Ectodermal cell (in vitro differentiated cells): ENCODE results near the gene WDR73.

ENCODE experiments used
- H3K27ac ChIP-seq: 2 replicates; pipeline ENCODE4 v1.7.0; 2013; ENCODE audit warnings: mild to moderate bottlenecking, low read depth, low read length; ENCODE audit not compliant: insufficient read depth, poor library complexity, severe bottlenecking
- H3K27me3 ChIP-seq: 2 replicates; pipeline ENCODE4 v1.7.0; 2013; ENCODE audit warnings: mild to moderate bottlenecking, low read length; ENCODE audit not compliant: insufficient read depth, control insufficient read depth, poor library complexity, severe bottlenecking
- H3K36me3 ChIP-seq: one replicate; pipeline ENCODE4 v1.7.0; 2013; ENCODE audit warnings: low read length; ENCODE audit not compliant: control insufficient read depth, insufficient read depth
- H3K4me1 ChIP-seq: one replicate; pipeline ENCODE4 v1.7.0; 2013; ENCODE audit warnings: low read length; ENCODE audit not compliant: control insufficient read depth, insufficient read depth
- H3K4me3 ChIP-seq: 2 replicates; pipeline ENCODE4 v1.7.0; 2013; ENCODE audit warnings: low read depth, low read length, control low read depth; ENCODE audit not compliant: insufficient read depth
- H3K9me3 ChIP-seq: 2 replicates; pipeline ENCODE4 v1.7.0; 2013; ENCODE audit warnings: mild to moderate bottlenecking, low read length, moderate library complexity; ENCODE audit not compliant: control insufficient read depth
- WGBS, 2 experiments: methylation state at CpG; one replicate each; pipeline ENCODE4 v1.1.7; 2013; ENCODE audit warnings: missing lambda C conversion rate in 2 of 2; 5-methylcytosine and 5-hydroxymethylcytosine counted together

WDR73 gene

DNA sequence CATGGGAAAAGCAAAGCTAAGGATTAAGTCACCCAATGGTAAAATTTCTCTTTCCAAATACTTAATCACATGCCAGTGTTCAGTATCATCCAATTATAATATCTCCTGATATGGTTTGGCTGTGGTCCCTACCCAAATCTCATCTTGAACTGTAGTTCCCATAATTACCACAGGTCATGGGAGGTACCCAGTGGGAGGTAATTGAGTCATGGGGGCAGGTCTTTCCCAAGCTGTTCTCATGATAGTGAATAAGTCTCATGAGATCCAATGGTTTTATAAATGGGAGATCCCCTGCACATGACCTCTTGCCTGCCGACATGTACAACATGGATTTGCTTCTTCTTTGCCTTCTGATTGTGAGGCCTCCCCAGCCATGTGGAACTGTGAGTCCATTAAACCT lies 30.0 kb upstream of the WDR73 start:
- Histone ChIP-seq H3K4me1 (no peaks in the 10 kb centered on the region), H3K36me3 (peaks cover 6% of the 10 kb centered on the region), H3K4me3 (no peak overlapping the region), H3K27ac (no peak overlapping the region), H3K9me3 (no peaks in the 10 kb centered on the region), H3K27me3 (no peaks in the 10 kb centered on the region)
- WGBS, 2 experiments: 94 to 96% methylated on average over 1 of the region's 1 CpG

DNA sequence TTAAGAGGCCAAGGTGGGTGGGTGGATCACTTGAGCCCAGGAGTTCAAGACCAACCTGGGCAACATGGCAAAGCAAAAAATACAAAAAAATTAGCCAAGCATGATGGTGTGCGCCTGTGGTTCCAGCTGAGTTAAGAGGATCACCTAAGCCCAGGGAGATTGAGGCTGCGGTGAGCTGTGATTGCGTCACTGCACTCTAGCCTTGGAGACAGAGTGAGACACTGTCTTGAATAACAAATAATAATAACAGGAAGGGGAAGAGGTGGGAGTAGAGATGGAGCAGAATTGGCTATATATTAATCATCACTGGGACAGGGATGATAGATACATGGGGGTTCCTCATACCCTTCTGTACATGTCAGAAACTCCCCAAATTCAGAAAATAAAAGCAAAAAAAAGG lies 27.7 kb upstream of the WDR73 start:
- Histone ChIP-seq H3K27me3 (no peaks in the 10 kb centered on the region), H3K36me3 (peaks cover 19% of the 10 kb centered on the region), H3K9me3 (no peaks in the 10 kb centered on the region), H3K4me1 (no peaks in the 10 kb centered on the region), H3K4me3 (no peak overlapping the region), H3K27ac (no peak overlapping the region)
- 94 to 97% methylated on average over 3 of the region's 3 CpGs for WGBS, 2 experiments

DNA sequence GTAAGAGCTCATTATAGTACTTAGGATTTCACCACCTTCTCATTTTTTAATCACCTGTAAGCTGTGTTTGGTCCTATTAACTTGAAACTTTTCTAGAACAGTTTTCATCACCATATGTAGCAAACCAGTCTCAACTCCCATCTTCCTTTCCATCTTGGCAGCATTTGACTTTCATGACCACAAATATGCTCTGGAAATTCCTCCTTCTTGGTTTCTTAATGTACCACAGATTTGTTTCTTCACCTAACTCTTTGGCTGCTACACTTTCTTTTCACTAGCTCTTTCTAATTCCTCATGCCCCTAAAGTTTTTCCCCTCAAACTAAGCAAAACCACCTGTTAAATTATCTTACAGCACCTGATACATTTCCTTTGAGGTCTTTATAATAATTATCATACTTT lies 17.1 kb upstream of the WDR73 start:
- Histone ChIP-seq H3K9me3 (no peaks in the 10 kb centered on the region), H3K4me3 (no peak overlapping the region), H3K36me3 (peaks cover 33% of the 10 kb centered on the region), H3K27ac (no peak overlapping the region), H3K27me3 (no peaks in the 10 kb centered on the region), H3K4me1 (no peaks in the 10 kb centered on the region)

DNA sequence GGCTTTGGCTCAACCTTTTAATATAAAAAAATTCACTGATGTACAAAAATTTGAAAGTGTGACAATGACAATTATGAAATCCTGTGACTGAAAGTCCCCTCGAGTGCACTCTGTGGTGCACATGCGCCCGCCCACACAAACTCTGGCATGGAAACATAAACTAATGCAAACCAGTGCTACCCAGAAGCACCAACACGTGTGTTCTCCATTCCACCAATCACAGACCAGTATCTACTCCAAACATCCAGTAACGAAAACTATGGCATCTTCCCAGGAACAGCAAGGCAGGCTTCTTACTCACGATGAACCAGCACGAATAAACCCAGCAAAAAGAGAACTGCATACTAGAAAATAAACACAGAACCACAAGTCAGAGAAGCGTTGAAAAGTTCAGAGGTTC lies 15.6 kb upstream of the WDR73 start:
- no peak overlapping the region for H3K27ac ChIP-seq
- H3K4me3 ChIP-seq: no peak overlapping the region
- H3K4me1 ChIP-seq: no peaks in the 10 kb centered on the region
- no peaks in the 10 kb centered on the region for H3K9me3 ChIP-seq
- H3K27me3 ChIP-seq: no peaks in the 10 kb centered on the region
- H3K36me3 ChIP-seq: peaks cover 33% of the 10 kb centered on the region
- 92 to 93% methylated on average over 8 of the region's 8 CpGs for whole genome bisulfite sequencing, 2 experiments

DNA sequence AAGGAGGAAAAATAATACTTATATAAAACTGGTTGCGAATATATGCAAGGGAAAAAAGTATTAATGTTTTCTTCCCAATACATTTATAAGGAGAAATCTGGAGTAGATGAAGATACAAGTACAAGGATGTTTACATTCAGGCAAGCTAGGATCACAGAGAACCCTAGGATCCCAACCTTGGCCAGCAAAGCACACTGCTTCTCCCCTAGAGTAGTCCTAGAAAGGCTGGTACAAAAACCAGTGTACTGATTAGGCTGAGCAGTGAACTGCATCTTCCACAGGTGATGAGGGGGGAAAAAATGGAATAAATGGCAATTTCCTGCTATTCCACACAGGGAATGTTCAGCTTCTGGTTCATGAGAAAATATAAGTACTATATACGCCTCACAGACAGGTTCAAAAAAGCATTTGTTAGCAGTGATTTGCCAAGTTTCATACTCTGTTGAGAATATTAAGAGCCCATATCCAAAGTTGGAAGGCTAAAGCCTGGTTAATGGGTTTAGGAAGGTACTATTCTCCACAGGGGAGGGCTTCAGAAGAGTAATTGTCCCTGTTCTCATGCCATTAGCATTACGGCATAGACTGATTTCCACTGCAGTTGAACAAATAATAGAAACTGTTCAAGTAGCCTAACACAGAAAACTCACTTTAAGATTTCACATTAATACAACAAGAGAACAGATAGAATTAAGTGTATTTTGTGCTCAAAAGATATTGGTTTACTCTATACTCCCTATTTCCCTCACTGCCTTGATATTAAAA lies 14.3 kb upstream of the WDR73 start:
- Histone ChIP-seq H3K27ac (no peak overlapping the region), H3K27me3 (no peaks in the 10 kb centered on the region), H3K36me3 (peaks cover 22% of the 10 kb centered on the region), H3K9me3 (no peaks in the 10 kb centered on the region), H3K4me3 (no peak overlapping the region), H3K4me1 (no peaks in the 10 kb centered on the region)
- WGBS, 2 experiments: 91 to 97% methylated on average over 2 to 3 of the region's 3 CpGs

DNA sequence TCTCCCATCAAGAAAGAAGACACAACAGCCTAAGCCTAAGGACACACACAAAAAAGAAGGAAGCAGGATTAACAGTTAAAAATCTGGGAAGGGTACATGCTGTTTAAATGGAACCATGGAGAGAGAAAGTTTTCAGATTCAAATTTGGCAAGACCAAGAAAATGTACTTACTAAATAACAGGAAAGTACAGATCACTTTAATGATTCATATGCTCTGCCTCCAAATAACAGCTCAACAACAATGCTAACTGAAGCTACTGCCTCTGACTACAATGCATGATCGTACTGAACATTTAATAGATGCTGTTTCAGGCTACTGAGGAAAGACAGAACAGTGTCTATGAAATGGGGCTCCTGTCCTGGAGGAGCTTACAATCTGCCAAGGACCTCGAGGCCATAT lies 12.3 kb upstream of the WDR73 start:
- Histone ChIP-seq H3K4me3 (no peak overlapping the region), H3K27me3 (no peaks in the 10 kb centered on the region), H3K27ac (no peak overlapping the region), H3K4me1 (no peaks in the 10 kb centered on the region), H3K9me3 (no peaks in the 10 kb centered on the region), H3K36me3 (peaks cover 22% of the 10 kb centered on the region)
- WGBS, 2 experiments: 97 to 98% methylated on average over 2 of the region's 2 CpGs

DNA sequence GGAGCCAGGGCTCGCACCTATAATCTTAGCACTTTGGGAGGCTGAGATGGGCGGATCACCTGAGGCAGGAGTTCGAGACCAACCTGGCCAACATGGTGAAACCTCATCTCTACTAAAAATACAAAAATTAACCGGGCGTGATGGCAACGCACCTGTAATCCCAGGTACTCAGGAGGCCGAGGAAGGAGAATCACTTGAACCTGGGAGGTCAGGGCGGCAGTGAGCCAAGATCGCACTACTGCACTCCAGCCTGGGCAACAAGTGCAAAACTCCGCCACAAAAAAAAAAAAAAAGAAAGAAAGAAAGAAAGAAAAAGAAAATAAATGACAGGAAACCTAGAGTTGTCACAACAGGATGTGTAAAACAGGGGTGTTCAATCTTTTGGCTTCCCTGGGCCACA lies 6.9 kb upstream of the WDR73 start:
- Histone ChIP-seq H3K4me1 (peaks cover 5% of the 10 kb centered on the region), H3K27ac (no peak overlapping the region), H3K9me3 (no peaks in the 10 kb centered on the region), H3K4me3 (no peak overlapping the region), H3K36me3 (peaks cover 7% of the 10 kb centered on the region), H3K27me3 (peaks cover 17% of the 10 kb centered on the region)
- WGBS, 2 experiments: 95 to 97% methylated on average over 10 of the region's 10 CpGs

DNA sequence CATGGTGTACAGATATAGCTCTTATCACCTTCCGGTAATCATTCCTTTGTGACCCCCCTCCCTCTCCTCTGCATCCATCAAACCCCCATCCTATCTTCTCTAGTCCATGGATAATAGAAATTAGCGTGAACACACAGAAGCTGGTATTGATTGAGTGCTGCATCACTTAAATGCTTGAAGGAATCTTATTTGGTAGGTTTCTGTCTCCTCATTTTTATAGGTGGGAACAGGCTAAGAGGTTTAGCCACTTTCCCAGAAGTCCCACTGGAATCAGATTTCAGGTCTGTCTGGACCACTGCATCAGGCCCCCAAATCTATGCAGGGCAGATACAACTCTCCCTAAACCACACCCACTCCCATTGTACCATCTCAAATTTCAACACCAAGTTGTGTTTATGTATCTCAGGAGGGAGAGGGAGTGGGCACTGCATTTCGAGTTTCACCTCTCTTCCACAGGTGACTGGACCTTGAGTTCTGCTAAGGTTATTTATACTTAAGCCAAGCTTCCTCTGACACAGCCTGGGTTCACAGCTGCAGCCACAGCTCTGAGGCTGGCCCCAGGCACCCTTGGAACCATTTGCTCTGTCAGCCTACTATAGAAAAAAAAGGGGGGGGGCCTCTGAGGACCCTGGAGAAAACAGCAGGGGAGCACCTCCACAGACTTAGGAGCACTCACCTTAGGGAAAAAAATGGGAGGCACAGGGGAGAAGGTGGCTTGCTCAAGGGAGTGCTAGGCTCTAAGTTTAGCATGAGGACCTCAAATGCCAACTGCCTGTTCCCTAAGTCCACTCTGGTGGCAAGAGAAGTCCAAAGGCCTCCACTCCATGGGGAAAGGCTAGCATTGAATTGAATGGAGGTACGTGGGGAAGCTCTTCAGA lies 6.1 kb upstream of the WDR73 start:
- peaks cover 5% of the 10 kb centered on the region for H3K4me1 ChIP-seq
- 86 to 92% methylated on average over 4 of the region's 4 CpGs for WGBS, 2 experiments
- H3K9me3 ChIP-seq: no peaks in the 10 kb centered on the region
- H3K4me3 ChIP-seq: no peak overlapping the region
- H3K27ac ChIP-seq: no peak overlapping the region
- peaks cover 17% of the 10 kb centered on the region for H3K27me3 ChIP-seq
- no peaks in the 10 kb centered on the region for H3K36me3 ChIP-seq

DNA sequence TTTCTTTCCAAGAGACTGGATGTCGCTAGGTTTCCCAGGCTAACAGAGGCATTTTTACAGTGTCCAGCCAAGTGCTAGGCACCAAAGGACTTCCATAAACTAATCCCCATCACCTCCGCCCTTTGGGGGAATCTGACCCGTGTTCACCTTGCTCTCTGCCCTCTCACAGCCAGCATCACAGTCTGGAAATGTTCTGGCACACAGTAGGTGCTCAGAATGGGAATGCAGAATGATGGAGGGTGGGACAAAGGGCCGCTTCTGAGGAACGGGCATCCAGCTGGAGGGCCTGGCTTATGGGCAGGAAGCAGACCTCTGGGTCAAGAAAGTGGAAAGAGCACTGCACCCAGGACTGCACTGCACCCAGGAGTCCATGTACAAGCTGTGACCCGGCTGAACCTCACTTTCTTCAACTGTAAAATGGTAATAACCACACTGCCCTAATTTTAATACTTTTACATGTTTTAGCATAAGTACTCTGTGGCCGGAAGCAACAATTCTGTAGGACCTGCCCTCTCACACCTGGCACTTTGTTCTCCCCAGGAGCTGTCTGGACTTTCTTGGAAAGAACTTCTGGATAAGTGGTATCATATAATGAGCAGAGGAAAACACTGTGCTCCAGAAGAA lies 4.8 kb upstream of the WDR73 start:
- no peaks in the 10 kb centered on the region for H3K36me3 ChIP-seq
- peaks cover 5% of the 10 kb centered on the region for H3K4me1 ChIP-seq
- WGBS, 2 experiments: 67 to 70% methylated on average over 7 of the region's 7 CpGs
- no peaks in the 10 kb centered on the region for H3K9me3 ChIP-seq
- H3K27me3 ChIP-seq: peaks cover 17% of the 10 kb centered on the region
- peak overlapping the region; percentile 54 for H3K4me3 ChIP-seq
- peak overlapping the region; percentile 42 for H3K27ac ChIP-seq
